SK-N-SH treated with all-trans-retinoic acid at 6 μM for 48 hours (cell line): ENCODE results near the gene ILRUN.

Experiments used
- ATAC-seq: fragments of 200-7000 bp; cut with Tn5 transposase; 3 replicates; pipeline ENCODE4 v1.9.1; 2020; ENCODE audit warnings: mild to moderate bottlenecking, moderate library complexity
- BACH2 ChIP-seq: fragments of 250-450 bp; sonication (Bioruptor Pico); IDR thresholded peaks from 2 replicates; pipeline ENCODE4 v1.9.0; 2021; ENCODE audit warnings: mild to moderate bottlenecking, borderline replicate concordance
- CSDC2 ChIP-seq: fragments of 250-450 bp; sonication (Bioruptor Pico); IDR thresholded peaks from 2 replicates; pipeline ENCODE4 v1.5.0; 2020; ENCODE audit warnings: mild to moderate bottlenecking, moderate library complexity
- CSRNP3 ChIP-seq: fragments of 250-450 bp; sonication (Bioruptor Pico); IDR thresholded peaks from 2 replicates; pipeline ENCODE4 v1.5.1; 2021; ENCODE audit warnings: mild to moderate bottlenecking, moderate library complexity
- ESRRG ChIP-seq: fragments of 250-450 bp; sonication (Bioruptor Pico); IDR thresholded peaks from 2 replicates; pipeline ENCODE4 v1.6.1; 2021; ENCODE audit warnings: mild to moderate bottlenecking
- GLIS3 ChIP-seq: fragments of 250-450 bp; sonication (Bioruptor Pico); IDR thresholded peaks from 2 replicates; pipeline ENCODE4 v1.5.0; 2020; ENCODE audit warnings: mild to moderate bottlenecking, moderate library complexity
- ISL1 ChIP-seq: fragments of 250-450 bp; sonication (Bioruptor Pico); IDR thresholded peaks from 2 replicates; pipeline ENCODE4 v2.1.2; 2022; ENCODE audit warnings: mild to moderate bottlenecking, moderate library complexity
- OSR1 ChIP-seq: fragments of 250-450 bp; sonication (Bioruptor Pico); IDR thresholded peaks from 2 replicates; pipeline ENCODE4 v1.8.0; 2022; ENCODE audit warnings: moderate library complexity, mild to moderate bottlenecking, inconsistent platforms
- PATZ1 ChIP-seq: fragments of 250-450 bp; sonication (Bioruptor Pico); IDR thresholded peaks from 2 replicates; pipeline ENCODE4 v1.8.0; 2020; ENCODE audit warnings: mild to moderate bottlenecking, moderate library complexity, borderline replicate concordance
- POU6F1 ChIP-seq: fragments of 250-450 bp; sonication (Bioruptor Pico); IDR thresholded peaks from 2 replicates; pipeline ENCODE4 v1.8.0; 2021; ENCODE audit warnings: low read depth, mild to moderate bottlenecking, moderate library complexity, borderline replicate concordance
- PPARA ChIP-seq: fragments of 250-450 bp; sonication (Bioruptor Pico); IDR thresholded peaks from 2 replicates; pipeline ENCODE4 v1.5.0; 2020; ENCODE audit warnings: mild to moderate bottlenecking, borderline replicate concordance
- RARB ChIP-seq: fragments of 250-450 bp; sonication (Bioruptor Pico); IDR thresholded peaks from 2 replicates; pipeline ENCODE4 v1.8.0; 2021; ENCODE audit warnings: mild to moderate bottlenecking, moderate library complexity
- SNAI2 ChIP-seq: fragments of 250-450 bp; sonication (Bioruptor Pico); IDR thresholded peaks from 2 replicates; pipeline ENCODE4 v1.5.0; 2020; ENCODE audit warnings: mild to moderate bottlenecking, moderate library complexity
- TCF4 ChIP-seq: fragments of 250-450 bp; sonication (Bioruptor Pico); IDR thresholded peaks from 2 replicates; pipeline ENCODE4 v1.8.0; 2021; ENCODE audit warnings: mild to moderate bottlenecking, moderate library complexity, borderline replicate concordance
- TOX ChIP-seq: fragments of 250-450 bp; sonication (Bioruptor Pico); IDR thresholded peaks from 2 replicates; pipeline ENCODE4 v1.8.0; 2021; ENCODE audit warnings: mild to moderate bottlenecking, moderate library complexity, borderline replicate concordance
- TSHZ2 ChIP-seq: fragments of 250-450 bp; sonication (Bioruptor Pico); IDR thresholded peaks from 2 replicates; pipeline ENCODE4 v1.5.0; 2020; ENCODE audit warnings: mild to moderate bottlenecking, moderate library complexity
- ZC3H10 ChIP-seq: fragments of 250-450 bp; sonication (Bioruptor Pico); IDR thresholded peaks from 2 replicates; pipeline ENCODE4 v1.5.1; 2021; ENCODE audit warnings: mild to moderate bottlenecking, moderate library complexity
- ZNF565 ChIP-seq: fragments of 450-650 bp; formaldehyde crosslinking; conservative IDR thresholded peaks from 2 replicates; pipeline ENCODE4 v1.5.0; 2020; ENCODE audit warnings: low read depth, mild to moderate bottlenecking, moderate library complexity
- ZNF70 ChIP-seq: fragments of 450-650 bp; formaldehyde crosslinking; IDR thresholded peaks from 2 replicates; pipeline ENCODE4 v1.5.0; 2020; ENCODE audit warnings: mild to moderate bottlenecking, moderate library complexity
- ZNF8 ChIP-seq: fragments of 450-650 bp; formaldehyde crosslinking; IDR thresholded peaks from 2 replicates; pipeline ENCODE4 v1.5.0; 2020; ENCODE audit warnings: mild to moderate bottlenecking, moderate library complexity
- TF ChIP-seq, protein P1 (sequence below): fragments of 250-450 bp; sonication (Bioruptor Pico); IDR thresholded peaks from 2 replicates; pipeline ENCODE4 v1.5.1; 2020; ENCODE audit warnings: low read depth, mild to moderate bottlenecking, moderate library complexity

The ILRUN gene

GRCh38 chr6:34742094-34742493 is 45.5 kb upstream of the ILRUN start:
- no peak for TF ChIP-seq BACH2
- no peak for TF ChIP-seq TSHZ2 (CRISPR knock-in tag)
- no peak for TF ChIP-seq SNAI2 (CRISPR knock-in tag)
- TF ChIP-seq ZNF565 = no peak
- no peak for TF ChIP-seq OSR1 (CRISPR knock-in tag)
- TF ChIP-seq ESRRG (CRISPR knock-in tag) = no peak
- ATAC-seq = no peak

- TF ChIP-seq PATZ1 = no peak
- TF ChIP-seq BACH2 = no peak
- TF ChIP-seq ZNF565 = no peak
- TF ChIP-seq ZNF70 = no peak
- TF ChIP-seq RARB (CRISPR knock-in tag) = no peak
- TF ChIP-seq ZC3H10 (CRISPR knock-in tag) = no peak
- no peak for TF ChIP-seq ZNF8 (CRISPR knock-in tag)
- no peak for TF ChIP-seq TOX (CRISPR knock-in tag)
- TF ChIP-seq ESRRG (CRISPR knock-in tag) = no peak
- TF ChIP-seq CSRNP3 (CRISPR knock-in tag) = no peak
- TF ChIP-seq, protein P1, sequence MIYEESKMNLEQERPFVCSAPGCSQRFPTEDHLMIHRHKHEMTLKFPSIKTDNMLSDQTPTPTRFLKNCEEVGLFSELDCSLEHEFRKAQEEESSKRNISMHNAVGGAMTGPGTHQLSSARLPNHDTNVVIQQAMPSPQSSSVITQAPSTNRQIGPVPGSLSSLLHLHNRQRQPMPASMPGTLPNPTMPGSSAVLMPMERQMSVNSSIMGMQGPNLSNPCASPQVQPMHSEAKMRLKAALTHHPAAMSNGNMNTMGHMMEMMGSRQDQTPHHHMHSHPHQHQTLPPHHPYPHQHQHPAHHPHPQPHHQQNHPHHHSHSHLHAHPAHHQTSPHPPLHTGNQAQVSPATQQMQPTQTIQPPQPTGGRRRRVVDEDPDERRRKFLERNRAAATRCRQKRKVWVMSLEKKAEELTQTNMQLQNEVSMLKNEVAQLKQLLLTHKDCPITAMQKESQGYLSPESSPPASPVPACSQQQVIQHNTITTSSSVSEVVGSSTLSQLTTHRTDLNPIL (CRISPR knock-in tag) = no peak
- TF ChIP-seq PPARA = no peak
- no peak for TF ChIP-seq CSDC2 (CRISPR knock-in tag)
- TF ChIP-seq ISL1 (CRISPR knock-in tag) = no peak
- no peak for TF ChIP-seq TSHZ2 (CRISPR knock-in tag)
- no peak for TF ChIP-seq TCF4 (CRISPR knock-in tag)
- TF ChIP-seq OSR1 (CRISPR knock-in tag) = no peak
- TF ChIP-seq SNAI2 (CRISPR knock-in tag) = no peak
- no peak for TF ChIP-seq GLIS3 (CRISPR knock-in tag)
- no peak for TF ChIP-seq POU6F1 (CRISPR knock-in tag)
- ATAC-seq = no peak
These were observed 40.3 kb upstream of the ILRUN start for GRCh38 chr6:34736823-34737222.
